SK-N-SH treated with all-trans-retinoic acid at 6 μM for 48 hours (cell line): ENCODE measurements around the gene PLB1.

Source experiments
- ARNTL ChIP-seq: fragments of 450-650 bp; formaldehyde crosslinking; IDR thresholded peaks from 2 replicates; pipeline ENCODE4 v1.5.0; 2020; ENCODE audit warnings: low read depth, mild to moderate bottlenecking, moderate library complexity, borderline replicate concordance
- ESRRG ChIP-seq: fragments of 250-450 bp; sonication (Bioruptor Pico); IDR thresholded peaks from 2 replicates; pipeline ENCODE4 v1.6.1; 2021; ENCODE audit warnings: mild to moderate bottlenecking
- GLIS3 ChIP-seq: fragments of 250-450 bp; sonication (Bioruptor Pico); IDR thresholded peaks from 2 replicates; pipeline ENCODE4 v1.5.0; 2020; ENCODE audit warnings: mild to moderate bottlenecking, moderate library complexity
- PATZ1 ChIP-seq: fragments of 250-450 bp; sonication (Bioruptor Pico); IDR thresholded peaks from 2 replicates; pipeline ENCODE4 v1.8.0; 2020; ENCODE audit warnings: mild to moderate bottlenecking, moderate library complexity, borderline replicate concordance
- PPARA ChIP-seq: fragments of 250-450 bp; sonication (Bioruptor Pico); IDR thresholded peaks from 2 replicates; pipeline ENCODE4 v1.5.0; 2020; ENCODE audit warnings: mild to moderate bottlenecking, borderline replicate concordance
- SNAI2 ChIP-seq: fragments of 250-450 bp; sonication (Bioruptor Pico); IDR thresholded peaks from 2 replicates; pipeline ENCODE4 v1.5.0; 2020; ENCODE audit warnings: mild to moderate bottlenecking, moderate library complexity
- ZC3H10 ChIP-seq: fragments of 250-450 bp; sonication (Bioruptor Pico); IDR thresholded peaks from 2 replicates; pipeline ENCODE4 v1.5.1; 2021; ENCODE audit warnings: mild to moderate bottlenecking, moderate library complexity
- ZFP3 ChIP-seq: fragments of 250-450 bp; sonication (Bioruptor Pico); IDR thresholded peaks from 2 replicates; pipeline ENCODE4 v1.5.0; 2020; ENCODE audit warnings: mild to moderate bottlenecking, moderate library complexity
- ZFP30 ChIP-seq: fragments of 450-650 bp; formaldehyde crosslinking; IDR thresholded peaks from 2 replicates; pipeline ENCODE4 v1.5.0; 2022; ENCODE audit warnings: mild to moderate bottlenecking, moderate library complexity
- ZNF565 ChIP-seq: fragments of 450-650 bp; formaldehyde crosslinking; conservative IDR thresholded peaks from 2 replicates; pipeline ENCODE4 v1.5.0; 2020; ENCODE audit warnings: low read depth, mild to moderate bottlenecking, moderate library complexity
- ZNF8 ChIP-seq: fragments of 450-650 bp; formaldehyde crosslinking; IDR thresholded peaks from 2 replicates; pipeline ENCODE4 v1.5.0; 2020; ENCODE audit warnings: mild to moderate bottlenecking, moderate library complexity
- TF ChIP-seq, protein P1 (sequence below): fragments of 250-450 bp; sonication (Bioruptor Pico); IDR thresholded peaks from 2 replicates; pipeline ENCODE4 v1.5.1; 2021; ENCODE audit warnings: mild to moderate bottlenecking, moderate library complexity
- TF ChIP-seq, protein P2 (sequence below): fragments of 250-450 bp; sonication (Bioruptor Pico); IDR thresholded peaks from 2 replicates; pipeline ENCODE4 v1.5.1; 2020; ENCODE audit warnings: low read depth, mild to moderate bottlenecking, moderate library complexity

DNA sequence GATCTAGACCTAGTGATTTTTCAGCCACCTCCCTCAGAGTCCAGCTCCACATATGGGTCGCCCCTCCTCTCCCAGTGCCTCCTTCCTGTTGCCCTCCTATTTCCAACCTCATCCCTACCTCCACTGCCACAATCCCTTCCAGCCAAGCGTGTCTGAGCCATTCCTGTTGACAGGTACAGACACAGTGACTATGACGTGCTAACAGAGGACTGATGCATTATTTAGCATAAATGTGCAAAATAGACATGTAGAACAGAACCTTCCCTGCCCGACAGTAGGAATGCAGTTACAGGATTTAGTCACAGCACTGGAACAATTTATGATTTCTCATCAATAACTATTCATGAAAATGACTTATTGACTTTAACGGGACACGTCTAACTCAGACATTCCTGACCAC lies 171.4 kb downstream of the PLB1 start:
- no peak for TF ChIP-seq ZC3H10 (CRISPR knock-in tag)
- TF ChIP-seq, protein P1, sequence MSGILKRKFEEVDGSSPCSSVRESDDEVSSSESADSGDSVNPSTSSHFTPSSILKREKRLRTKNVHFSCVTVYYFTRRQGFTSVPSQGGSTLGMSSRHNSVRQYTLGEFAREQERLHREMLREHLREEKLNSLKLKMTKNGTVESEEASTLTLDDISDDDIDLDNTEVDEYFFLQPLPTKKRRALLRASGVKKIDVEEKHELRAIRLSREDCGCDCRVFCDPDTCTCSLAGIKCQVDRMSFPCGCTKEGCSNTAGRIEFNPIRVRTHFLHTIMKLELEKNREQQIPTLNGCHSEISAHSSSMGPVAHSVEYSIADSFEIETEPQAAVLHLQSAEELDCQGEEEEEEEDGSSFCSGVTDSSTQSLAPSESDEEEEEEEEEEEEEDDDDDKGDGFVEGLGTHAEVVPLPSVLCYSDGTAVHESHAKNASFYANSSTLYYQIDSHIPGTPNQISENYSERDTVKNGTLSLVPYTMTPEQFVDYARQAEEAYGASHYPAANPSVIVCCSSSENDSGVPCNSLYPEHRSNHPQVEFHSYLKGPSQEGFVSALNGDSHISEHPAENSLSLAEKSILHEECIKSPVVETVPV: no peak
- no peak for TF ChIP-seq GLIS3
- TF ChIP-seq ZFP3 (CRISPR knock-in tag): no peak
- TF ChIP-seq ZNF565 (CRISPR knock-in tag): no peak
- no peak for TF ChIP-seq SNAI2 (CRISPR knock-in tag)
- no peak for TF ChIP-seq ZFP30 (CRISPR knock-in tag)
- no peak for TF ChIP-seq ZNF8 (CRISPR knock-in tag)
- no peak for TF ChIP-seq PPARA (CRISPR knock-in tag)
- no peak for TF ChIP-seq ESRRG (CRISPR knock-in tag)
- TF ChIP-seq PATZ1: no peak
- TF ChIP-seq, protein P2, sequence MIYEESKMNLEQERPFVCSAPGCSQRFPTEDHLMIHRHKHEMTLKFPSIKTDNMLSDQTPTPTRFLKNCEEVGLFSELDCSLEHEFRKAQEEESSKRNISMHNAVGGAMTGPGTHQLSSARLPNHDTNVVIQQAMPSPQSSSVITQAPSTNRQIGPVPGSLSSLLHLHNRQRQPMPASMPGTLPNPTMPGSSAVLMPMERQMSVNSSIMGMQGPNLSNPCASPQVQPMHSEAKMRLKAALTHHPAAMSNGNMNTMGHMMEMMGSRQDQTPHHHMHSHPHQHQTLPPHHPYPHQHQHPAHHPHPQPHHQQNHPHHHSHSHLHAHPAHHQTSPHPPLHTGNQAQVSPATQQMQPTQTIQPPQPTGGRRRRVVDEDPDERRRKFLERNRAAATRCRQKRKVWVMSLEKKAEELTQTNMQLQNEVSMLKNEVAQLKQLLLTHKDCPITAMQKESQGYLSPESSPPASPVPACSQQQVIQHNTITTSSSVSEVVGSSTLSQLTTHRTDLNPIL (CRISPR knock-in tag): no peak
- no peak for TF ChIP-seq ARNTL (CRISPR knock-in tag)
